ENCODE results near the gene PCDHA1.

DNA sequence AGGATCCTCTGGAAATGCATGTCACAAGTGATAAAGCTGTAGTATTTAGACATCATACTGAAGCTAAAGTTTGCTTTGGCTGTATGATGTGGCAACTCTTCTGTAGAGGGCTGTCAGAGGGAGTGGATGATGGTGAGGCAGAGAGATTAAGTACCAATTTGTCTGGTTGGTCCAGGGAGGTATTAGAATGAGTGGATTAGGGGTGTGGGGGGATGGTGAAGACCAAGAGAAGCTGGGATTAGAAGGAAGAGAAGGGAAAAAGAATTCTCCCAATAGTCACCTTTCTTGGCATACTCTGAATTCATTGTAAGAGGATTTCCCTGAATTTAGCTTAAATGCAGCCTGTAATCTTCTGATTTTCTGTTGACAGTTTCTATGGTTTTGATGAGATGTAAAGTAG is 183.9 kb downstream of the PCDHA1 start:
- TF ChIP-seq, protein P1, sequence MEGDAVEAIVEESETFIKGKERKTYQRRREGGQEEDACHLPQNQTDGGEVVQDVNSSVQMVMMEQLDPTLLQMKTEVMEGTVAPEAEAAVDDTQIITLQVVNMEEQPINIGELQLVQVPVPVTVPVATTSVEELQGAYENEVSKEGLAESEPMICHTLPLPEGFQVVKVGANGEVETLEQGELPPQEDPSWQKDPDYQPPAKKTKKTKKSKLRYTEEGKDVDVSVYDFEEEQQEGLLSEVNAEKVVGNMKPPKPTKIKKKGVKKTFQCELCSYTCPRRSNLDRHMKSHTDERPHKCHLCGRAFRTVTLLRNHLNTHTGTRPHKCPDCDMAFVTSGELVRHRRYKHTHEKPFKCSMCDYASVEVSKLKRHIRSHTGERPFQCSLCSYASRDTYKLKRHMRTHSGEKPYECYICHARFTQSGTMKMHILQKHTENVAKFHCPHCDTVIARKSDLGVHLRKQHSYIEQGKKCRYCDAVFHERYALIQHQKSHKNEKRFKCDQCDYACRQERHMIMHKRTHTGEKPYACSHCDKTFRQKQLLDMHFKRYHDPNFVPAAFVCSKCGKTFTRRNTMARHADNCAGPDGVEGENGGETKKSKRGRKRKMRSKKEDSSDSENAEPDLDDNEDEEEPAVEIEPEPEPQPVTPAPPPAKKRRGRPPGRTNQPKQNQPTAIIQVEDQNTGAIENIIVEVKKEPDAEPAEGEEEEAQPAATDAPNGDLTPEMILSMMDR (IDR thresholded peaks at IDR 0.05) = no peak
- TF ChIP-seq POLR2A (IDR thresholded peaks at IDR 0.05) = no peak

Data from adrenal gland (tissue), 5 donors.